Measurements from ENCODE around the gene PLPP4.

Gene PLPP4

DNA sequence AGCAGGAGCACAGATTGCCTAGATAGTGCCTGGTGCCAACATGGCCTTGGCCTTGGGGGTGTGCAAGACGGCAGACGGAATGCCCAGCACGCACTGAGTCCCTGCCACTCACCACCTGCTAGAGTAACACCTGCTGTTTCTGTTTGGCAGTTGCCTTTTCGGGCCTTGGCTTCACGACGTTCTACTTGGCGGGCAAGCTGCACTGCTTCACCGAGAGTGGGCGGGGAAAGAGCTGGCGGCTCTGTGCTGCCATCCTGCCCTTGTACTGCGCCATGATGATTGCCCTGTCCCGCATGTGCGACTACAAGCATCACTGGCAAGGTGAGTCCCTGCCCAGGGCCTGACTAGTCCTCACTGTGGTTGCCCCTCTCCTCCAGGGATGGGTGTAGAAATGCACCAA, 118.0 kb downstream of the PLPP4 start:
- no peak for DNase-seq (ENCODE audit: low read depth)
- TF ChIP-seq, protein P1, sequence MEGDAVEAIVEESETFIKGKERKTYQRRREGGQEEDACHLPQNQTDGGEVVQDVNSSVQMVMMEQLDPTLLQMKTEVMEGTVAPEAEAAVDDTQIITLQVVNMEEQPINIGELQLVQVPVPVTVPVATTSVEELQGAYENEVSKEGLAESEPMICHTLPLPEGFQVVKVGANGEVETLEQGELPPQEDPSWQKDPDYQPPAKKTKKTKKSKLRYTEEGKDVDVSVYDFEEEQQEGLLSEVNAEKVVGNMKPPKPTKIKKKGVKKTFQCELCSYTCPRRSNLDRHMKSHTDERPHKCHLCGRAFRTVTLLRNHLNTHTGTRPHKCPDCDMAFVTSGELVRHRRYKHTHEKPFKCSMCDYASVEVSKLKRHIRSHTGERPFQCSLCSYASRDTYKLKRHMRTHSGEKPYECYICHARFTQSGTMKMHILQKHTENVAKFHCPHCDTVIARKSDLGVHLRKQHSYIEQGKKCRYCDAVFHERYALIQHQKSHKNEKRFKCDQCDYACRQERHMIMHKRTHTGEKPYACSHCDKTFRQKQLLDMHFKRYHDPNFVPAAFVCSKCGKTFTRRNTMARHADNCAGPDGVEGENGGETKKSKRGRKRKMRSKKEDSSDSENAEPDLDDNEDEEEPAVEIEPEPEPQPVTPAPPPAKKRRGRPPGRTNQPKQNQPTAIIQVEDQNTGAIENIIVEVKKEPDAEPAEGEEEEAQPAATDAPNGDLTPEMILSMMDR (IDR thresholded peaks at IDR 0.05; ENCODE audit: insufficient read depth, low read depth, low read length, missing control alignments): no peak
- no peak overlapping the region for H3K4me3 ChIP-seq (ENCODE audit: low read length)

- no peak overlapping the region for H3K4me3 ChIP-seq (ENCODE audit: low read length)
- TF ChIP-seq, protein P1 (IDR thresholded peaks at IDR 0.05; ENCODE audit: insufficient read depth, low read depth, low read length, missing control alignments): no peak
- no peak for DNase-seq (ENCODE audit: low read depth)
These were observed 118.4 kb downstream of the PLPP4 start for GRCh38 chr10:120575411-120575810.

GRCh38 chr10:120578134-120578533, 121.1 kb downstream of the PLPP4 start:
- no peak overlapping the region for H3K4me3 ChIP-seq (ENCODE audit: low read length)
- DNase-seq (ENCODE audit: low read depth): no peak
- TF ChIP-seq, protein P1 (IDR thresholded peaks at IDR 0.05; ENCODE audit: insufficient read depth, low read depth, low read length, missing control alignments): no peak

- DNase-seq (ENCODE audit: low read depth): no peak
- H3K4me3 ChIP-seq (ENCODE audit: low read length): no peak overlapping the region
- TF ChIP-seq, protein P1 (IDR thresholded peaks at IDR 0.05; ENCODE audit: insufficient read depth, low read depth, low read length, missing control alignments): no peak
These were observed 121.9 kb downstream of the PLPP4 start for GRCh38 chr10:120578890-120579289.

- TF ChIP-seq, protein P1 (IDR thresholded peaks at IDR 0.05; ENCODE audit: insufficient read depth, low read depth, low read length, missing control alignments): no peak
- peak; percentile 8 for DNase-seq (ENCODE audit: low read depth)
- H3K4me3 ChIP-seq (ENCODE audit: low read length): no peak overlapping the region
These were observed 124.2 kb downstream of the PLPP4 start for GRCh38 chr10:120580918-120581895.

DNA sequence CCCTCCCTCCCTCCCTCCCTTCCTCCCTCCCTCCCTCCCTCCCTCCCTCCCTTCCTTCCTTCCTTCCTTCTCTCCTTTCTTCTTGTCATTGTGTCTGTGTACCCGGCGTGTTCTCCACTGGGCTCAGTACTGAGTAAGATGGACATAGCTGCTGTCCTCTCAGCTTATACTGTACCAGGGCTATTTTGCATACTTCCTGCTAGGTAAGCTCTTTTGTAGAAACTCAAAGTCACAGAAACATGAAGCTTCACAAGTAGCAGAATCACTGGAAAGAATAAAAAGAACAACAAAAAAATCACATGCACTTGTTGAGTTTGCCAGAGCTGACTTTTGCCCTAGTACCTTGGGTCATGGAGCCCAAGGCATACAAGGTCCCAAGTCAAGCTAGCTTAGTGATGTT, 125.7 kb downstream of the PLPP4 start:
- DNase-seq (ENCODE audit: low read depth): no peak
- no peak overlapping the region for H3K4me3 ChIP-seq (ENCODE audit: low read length)
- TF ChIP-seq, protein P1 (IDR thresholded peaks at IDR 0.05; ENCODE audit: insufficient read depth, low read depth, low read length, missing control alignments): no peak

Measured in epithelial cell of esophagus (primary cell).